KMS-11 (cell line): ENCODE measurements around the gene PPP1R12B.

Experiments
- H2AFZ ChIP-seq: fragments of 200-600 bp; sonication (generic); 2 replicates; pipeline ENCODE4 v1.6.1; 2016; ENCODE audit warnings: antibody characterized with exemption, mixed run types, low read depth
- H3K27ac ChIP-seq: fragments of 200-600 bp; sonication (generic); 2 replicates; pipeline ENCODE4 v1.6.1; 2016; ENCODE audit warnings: mild to moderate bottlenecking, mixed run types
- H3K27me3 ChIP-seq: fragments of 200-600 bp; sonication (generic); 2 replicates; pipeline ENCODE4 v1.6.1; 2017; ENCODE audit warnings: mild to moderate bottlenecking, low read depth, mixed run types, moderate library complexity; ENCODE audit not compliant: insufficient read depth
- H3K36me3 ChIP-seq: fragments of 200-600 bp; sonication (generic); 2 replicates; pipeline ENCODE4 v1.6.1; 2017; ENCODE audit warnings: mild to moderate bottlenecking, mixed run types; ENCODE audit not compliant: insufficient read depth
- H3K4me1 ChIP-seq: fragments of 200-600 bp; sonication (generic); 2 replicates; pipeline ENCODE4 v1.6.1; 2016; ENCODE audit warnings: mild to moderate bottlenecking, low read depth, mixed run types; ENCODE audit not compliant: poor library complexity, severe bottlenecking
- H3K4me2 ChIP-seq: fragments of 200-600 bp; sonication (generic); 2 replicates; pipeline ENCODE4 v1.7.0; 2016; ENCODE audit warnings: mild to moderate bottlenecking, mixed run types
- H3K4me3 ChIP-seq: fragments of 200-600 bp; sonication (generic); IDR thresholded peaks from 2 replicates; pipeline ENCODE4 v1.6.1; 2017; ENCODE audit warnings: low read depth, low read length, mixed read lengths; ENCODE audit not compliant: insufficient read depth
- H3K79me2 ChIP-seq: fragments of 200-600 bp; sonication (generic); 2 replicates; pipeline ENCODE4 v1.6.1; 2016; ENCODE audit warnings: low read depth, mixed run types; ENCODE audit not compliant: insufficient read depth
- H3K9ac ChIP-seq: fragments of 200-600 bp; sonication (generic); 2 replicates; pipeline ENCODE4 v1.6.1; 2016; ENCODE audit warnings: mild to moderate bottlenecking, mixed run types
- H4K20me1 ChIP-seq: fragments of 200-600 bp; sonication (generic); 2 replicates; pipeline ENCODE4 v1.6.1; 2016; ENCODE audit warnings: mild to moderate bottlenecking, mixed run types; ENCODE audit not compliant: insufficient read depth
- TF ChIP-seq, protein P1 (sequence below): fragments of 200-600 bp; sonication (generic); conservative IDR thresholded peaks from 2 replicates; pipeline ENCODE4 v1.6.1; 2017; ENCODE audit warnings: low read depth, mild to moderate bottlenecking, antibody characterized with exemption, low read length, moderate library complexity, mixed read lengths

PPP1R12B gene

DNA sequence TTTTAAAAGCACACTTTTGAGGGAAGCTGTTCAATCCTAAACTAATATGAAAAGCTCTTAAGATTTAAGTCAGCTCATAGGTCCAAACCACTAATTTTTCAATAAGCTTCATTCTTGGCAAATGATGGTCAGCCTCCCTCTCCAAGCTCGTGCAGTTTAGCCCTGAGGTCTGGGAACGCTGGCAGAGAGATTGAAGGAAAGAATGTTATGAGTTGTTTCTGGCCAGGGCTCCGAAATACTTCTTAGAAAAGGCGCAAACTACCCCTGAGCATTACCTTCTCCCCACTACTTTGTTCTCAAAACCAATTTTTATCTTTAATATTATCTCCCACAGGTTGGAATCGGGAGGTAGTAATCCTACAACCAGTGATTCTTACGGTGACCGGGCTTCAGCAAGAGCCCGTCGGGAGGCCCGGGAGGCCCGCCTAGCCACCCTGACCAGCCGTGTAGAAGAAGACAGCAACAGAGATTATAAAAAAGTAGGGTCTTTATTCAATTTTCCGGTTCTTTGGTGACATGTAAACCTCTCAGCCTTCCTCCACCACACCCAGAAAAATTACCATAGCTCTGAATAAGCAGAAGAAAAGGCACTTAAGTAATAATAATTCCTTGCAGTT is 214.1 kb downstream of the PPP1R12B start:
- Histone ChIP-seq H3K9ac (no peak overlapping the region), H3K27me3 (no peaks in the 10 kb centered on the region), H4K20me1 (no peaks in the 10 kb centered on the region), H2AFZ (no peak overlapping the region), H3K4me3 (no peak overlapping the region), H3K79me2 (no peaks in the 10 kb centered on the region), H3K36me3 (no peaks in the 10 kb centered on the region), H3K4me1 (peaks cover 16% of the 10 kb centered on the region), H3K4me2 (peak overlapping the region; percentile 36; the same call in 1 of the 2 replicates), H3K27ac (no peak overlapping the region)
- TF ChIP-seq, protein P1, sequence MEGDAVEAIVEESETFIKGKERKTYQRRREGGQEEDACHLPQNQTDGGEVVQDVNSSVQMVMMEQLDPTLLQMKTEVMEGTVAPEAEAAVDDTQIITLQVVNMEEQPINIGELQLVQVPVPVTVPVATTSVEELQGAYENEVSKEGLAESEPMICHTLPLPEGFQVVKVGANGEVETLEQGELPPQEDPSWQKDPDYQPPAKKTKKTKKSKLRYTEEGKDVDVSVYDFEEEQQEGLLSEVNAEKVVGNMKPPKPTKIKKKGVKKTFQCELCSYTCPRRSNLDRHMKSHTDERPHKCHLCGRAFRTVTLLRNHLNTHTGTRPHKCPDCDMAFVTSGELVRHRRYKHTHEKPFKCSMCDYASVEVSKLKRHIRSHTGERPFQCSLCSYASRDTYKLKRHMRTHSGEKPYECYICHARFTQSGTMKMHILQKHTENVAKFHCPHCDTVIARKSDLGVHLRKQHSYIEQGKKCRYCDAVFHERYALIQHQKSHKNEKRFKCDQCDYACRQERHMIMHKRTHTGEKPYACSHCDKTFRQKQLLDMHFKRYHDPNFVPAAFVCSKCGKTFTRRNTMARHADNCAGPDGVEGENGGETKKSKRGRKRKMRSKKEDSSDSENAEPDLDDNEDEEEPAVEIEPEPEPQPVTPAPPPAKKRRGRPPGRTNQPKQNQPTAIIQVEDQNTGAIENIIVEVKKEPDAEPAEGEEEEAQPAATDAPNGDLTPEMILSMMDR: no peak

DNA sequence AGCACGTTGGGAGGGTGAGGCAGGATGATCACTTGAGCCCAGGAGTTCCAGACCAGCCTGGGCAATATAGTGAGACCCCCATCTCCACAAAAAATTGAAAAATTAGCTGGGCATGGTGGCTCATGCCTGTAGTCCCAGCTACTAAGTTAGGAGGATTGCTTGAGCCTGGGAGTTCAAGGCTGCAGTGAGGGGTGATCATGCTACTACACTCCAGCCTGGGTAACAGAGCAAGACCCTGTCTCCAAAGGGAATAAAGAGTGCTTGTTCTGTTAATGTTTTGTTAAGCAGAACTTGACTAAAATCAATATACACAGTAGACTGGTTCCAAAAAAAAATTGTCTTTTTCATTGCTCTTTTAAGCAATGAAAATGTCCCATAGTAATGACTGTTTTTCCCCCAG is 215.3 kb downstream of the PPP1R12B start:
- Histone ChIP-seq H3K9ac (no peak overlapping the region), H3K27ac (no peak overlapping the region), H3K4me3 (no peak overlapping the region), H4K20me1 (no peaks in the 10 kb centered on the region), H3K27me3 (no peaks in the 10 kb centered on the region), H3K4me1 (peaks cover 19% of the 10 kb centered on the region), H3K36me3 (no peaks in the 10 kb centered on the region), H2AFZ (no peak overlapping the region), H3K79me2 (no peaks in the 10 kb centered on the region), H3K4me2 (no peak overlapping the region)
- TF ChIP-seq, protein P1: no peak

DNA sequence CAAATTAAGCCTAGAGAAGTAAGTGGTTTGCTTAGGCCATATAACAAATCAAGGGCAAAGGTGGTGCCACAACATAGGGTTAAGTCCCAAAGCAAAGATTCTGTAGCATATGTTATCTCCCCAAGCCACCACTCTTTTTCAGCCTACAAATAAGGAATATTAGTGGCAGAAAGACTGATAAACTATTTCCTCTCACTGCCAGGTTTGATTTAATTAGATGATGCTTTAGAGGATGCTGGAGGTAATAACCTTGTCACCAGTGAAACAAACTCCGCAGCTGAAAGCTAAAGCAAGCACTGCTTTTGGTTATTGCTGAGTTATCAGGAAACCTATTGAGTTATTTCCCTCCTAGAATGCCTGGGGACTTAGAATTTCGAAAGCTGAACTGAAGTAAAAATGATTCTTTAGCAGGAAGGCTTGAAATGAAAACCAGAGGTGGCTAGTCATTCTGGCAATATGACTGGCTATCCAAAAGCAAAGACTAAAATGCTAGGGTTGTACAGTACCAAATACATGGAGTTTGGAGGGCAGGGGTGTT is 216.5 kb downstream of the PPP1R12B start:
- H3K4me1 ChIP-seq: peaks cover 23% of the 10 kb centered on the region

DNA sequence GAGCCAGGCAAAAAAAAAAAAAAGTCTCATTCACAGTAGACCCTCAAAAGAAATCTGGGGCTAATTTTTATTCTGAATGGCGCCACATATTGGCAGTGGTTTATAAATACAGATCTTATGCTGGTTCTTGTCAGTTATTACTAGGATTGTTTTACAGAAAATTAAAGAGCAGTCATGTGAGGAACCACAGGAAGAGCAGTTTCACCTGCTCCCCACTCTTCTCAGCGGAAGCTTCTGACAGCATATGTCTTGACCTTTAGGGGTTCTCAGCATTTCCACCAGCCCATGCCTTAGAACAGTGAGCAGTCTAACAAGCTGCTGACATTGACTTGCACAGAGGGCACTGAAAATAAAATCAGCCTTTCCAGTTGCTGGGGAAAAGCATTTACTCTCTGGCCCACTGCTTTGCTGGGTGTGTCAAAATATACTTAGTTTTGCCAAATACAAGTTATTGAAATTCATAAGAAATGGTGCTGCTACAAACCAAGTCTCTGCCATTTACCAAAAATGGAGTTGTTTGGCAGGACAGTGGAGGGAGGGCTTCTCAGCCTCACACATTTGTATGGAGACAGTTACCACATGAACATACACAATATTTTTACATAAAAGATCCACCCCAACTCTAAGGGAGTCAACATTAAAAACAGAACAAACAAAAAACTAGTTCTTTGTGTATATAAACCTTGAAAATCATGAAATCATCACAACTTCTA is 217.5 kb downstream of the PPP1R12B start:
- Histone ChIP-seq H3K4me2 (no peak overlapping the region), H3K4me3 (no peak overlapping the region), H3K9ac (no peak overlapping the region), H3K36me3 (no peaks in the 10 kb centered on the region), H3K27me3 (no peaks in the 10 kb centered on the region), H2AFZ (no peak overlapping the region), H4K20me1 (no peaks in the 10 kb centered on the region), H3K4me1 (peaks cover 21% of the 10 kb centered on the region), H3K79me2 (no peaks in the 10 kb centered on the region), H3K27ac (no peak overlapping the region)
- TF ChIP-seq, protein P1: no peak

More for the DNA sequence above, 216.5 kb downstream of the PPP1R12B start:
- Histone ChIP-seq H3K79me2 (no peaks in the 10 kb centered on the region), H2AFZ (no peak overlapping the region), H3K4me3 (no peak overlapping the region), H3K27ac (no peak overlapping the region), H3K36me3 (no peaks in the 10 kb centered on the region), H3K27me3 (no peaks in the 10 kb centered on the region), H3K9ac (no peak overlapping the region), H3K4me2 (no peak overlapping the region), H4K20me1 (no peaks in the 10 kb centered on the region)
- TF ChIP-seq, protein P1: no peak
